Measurements from ENCODE around the gene KIF7. TPM values are rescaled to one million over a fixed set of nuclear protein-coding genes. Genes with fewer than 3 reads are reported as not detected.

KIF7 gene
- total and polyA plus RNA-seq, 2 donors (not counting 3 experiments of a cell fraction or from before 2014, with no cell fraction given): 4.2 to 11.3 TPM

- dilution Hi-C loops (cut with MboI; ENCODE audit: extremely low pct_ligation_motif_present, low sequenced_read_pairs): no loop called here
- CTCF ChIA-PET: interaction anchor here (0.6 kb wide), 1 partner anchor 978 kb away, joined by 3 read pairs; no protein-coding TSS in a partner anchor
- no peak for TF ChIP-seq GATA2 (IDR thresholded peaks at IDR 0.05; ENCODE audit: insufficient read depth, insufficient read length, low read depth, low read length)
- TF ChIP-seq POLR2A (IDR thresholded peaks at IDR 0.05; ENCODE audit: low read depth, low read length): no peak
- TF ChIP-seq EZH2 (IDR thresholded peaks at IDR 0.05; ENCODE audit: borderline replicate concordance, low read depth, low read length, severe bottlenecking): no peak
- TF ChIP-seq POLR2AphosphoS5 (IDR thresholded peaks at IDR 0.05; ENCODE audit: insufficient read depth, low read depth, low read length): no peak
- no peak for TF ChIP-seq MYC (IDR thresholded peaks at IDR 0.05; ENCODE audit: low read depth, low read length)
- no peak for TF ChIP-seq CTCF (IDR thresholded peaks at IDR 0.05; ENCODE audit: extremely low read depth in 1 of 2, insufficient read depth in 1 of 2, low read depth in 1 of 2, low read length in 2 of 2)
- TF ChIP-seq FOS (IDR thresholded peaks at IDR 0.05; ENCODE audit: borderline replicate concordance, insufficient read depth, low read length): no peak
- TF ChIP-seq JUN (IDR thresholded peaks at IDR 0.05; ENCODE audit: borderline replicate concordance, insufficient read depth, insufficient read length, low read depth): no peak
- no peak for TF ChIP-seq MAX (IDR thresholded peaks at IDR 0.05; ENCODE audit: insufficient read depth, insufficient read length)
These were observed 41.1 kb downstream of the KIF7 start for GRCh38 chr15:89614164-89614563.

More at GRCh38 chr15:89614164-89614563, 41.1 kb downstream of the KIF7 start:
- POLR2A ChIA-PET: no interaction called here
- Histone ChIP-seq H3K27ac (ENCODE audit: insufficient read depth, low read depth, low read length) (no peak overlapping the region), H3K79me2 (ENCODE audit: control insufficient read depth, insufficient read depth, low read length) (no peaks in the 10 kb centered on the region), H3K9me1 (replicated peaks; ENCODE audit: control insufficient read depth, extremely low read depth, insufficient read depth, low read length) (no peaks in the 10 kb centered on the region), H3K9ac (replicated peaks; ENCODE audit: extremely low read depth, insufficient read depth, low read length) (no peak overlapping the region), H3K9me3 (replicated peaks; ENCODE audit: control insufficient read depth, insufficient read depth, low read length) (no peaks in the 10 kb centered on the region), H3K4me1 (ENCODE audit: control insufficient read depth, extremely low read depth, insufficient read depth, low read length) (no peaks in the 10 kb centered on the region), H3K27me3 (ENCODE audit: control insufficient read depth in 2 of 2, insufficient read depth in 2 of 2, low read length in 2 of 2) (no peaks in the 10 kb centered on the region), H4K20me1 (replicated peaks; ENCODE audit: control insufficient read depth, extremely low read depth, insufficient read depth, low read length) (no peaks in the 10 kb centered on the region), H2AFZ (ENCODE audit: low read depth, low read length) (no peak overlapping the region), H3K4me3 (replicated peaks in 1 of 3; ENCODE audit: insufficient read depth in 1 of 3, low read depth in 1 of 3, low read length in 3 of 3) (no peak overlapping the region), H3K4me2 (ENCODE audit: insufficient read depth, low read length) (no peak overlapping the region), H3K36me3 (ENCODE audit: control insufficient read depth in 2 of 2, extremely low read depth in 1 of 2, insufficient read depth in 2 of 2, low read length in 2 of 2) (peaks cover 0 to 21% of the 10 kb centered on the region in 2 experiments)
- BruUV-seq (replicated peaks): no TSS peak
- no peak for FAIRE-seq
- DNase-seq (ENCODE audit: low read depth, low spot score): no peak
- intact Hi-C loops (cut with micrococcal nuclease): no loop called here

All from endothelial cell of umbilical vein (primary cell).